Activated T-helper 17 cell treated with anti-CD3 and anti-CD28 coated beads, Interleukin-2, amount 50 U/mL, for 72 hours (primary cell): ENCODE measurements around the gene IFNLR1. TPM values are rescaled to one million over a fixed set of nuclear protein-coding genes. Genes with fewer than 3 reads are reported as not detected.

Source experiments
- ATAC-seq: fragments of 150-1000 bp; cut with Tn5 transposase; replicated peaks from 2 replicates; pipeline ENCODE4 v1.10.0; 2021; ENCODE audit warnings: mild to moderate bottlenecking, moderate library complexity
- H3K27ac Mint-ChIP-seq: one replicate; pipeline ENCODE4 v1.8.0; 2022; ENCODE audit warnings: mixed read lengths
- H3K27me3 Mint-ChIP-seq: one replicate; pipeline ENCODE4 v1.8.0; 2022; ENCODE audit warnings: mixed read lengths
- H3K36me3 Mint-ChIP-seq: one replicate; pipeline ENCODE4 v1.8.0; 2022; ENCODE audit warnings: low read depth, mild to moderate bottlenecking, mixed read lengths
- H3K4me1 Mint-ChIP-seq: one replicate; pipeline ENCODE4 v1.8.0; 2022; ENCODE audit warnings: mixed read lengths
- H3K4me3 Mint-ChIP-seq: one replicate; pipeline ENCODE4 v1.8.0; 2022; ENCODE audit warnings: mild to moderate bottlenecking, mixed read lengths
- H3K9me3 Mint-ChIP-seq: one replicate; pipeline ENCODE4 v1.8.0; 2022; ENCODE audit warnings: mixed read lengths
- total RNA-seq, 2 donors: library from RNA; stranded (reverse); gene quantifications; one replicate each; pipeline ENCODE4 v1.2.3, GENCODE V29; 2022

IFNLR1 gene
- total RNA-seq, 2 donors from 2014 or later: 1.6 to 9.2 TPM

DNA sequence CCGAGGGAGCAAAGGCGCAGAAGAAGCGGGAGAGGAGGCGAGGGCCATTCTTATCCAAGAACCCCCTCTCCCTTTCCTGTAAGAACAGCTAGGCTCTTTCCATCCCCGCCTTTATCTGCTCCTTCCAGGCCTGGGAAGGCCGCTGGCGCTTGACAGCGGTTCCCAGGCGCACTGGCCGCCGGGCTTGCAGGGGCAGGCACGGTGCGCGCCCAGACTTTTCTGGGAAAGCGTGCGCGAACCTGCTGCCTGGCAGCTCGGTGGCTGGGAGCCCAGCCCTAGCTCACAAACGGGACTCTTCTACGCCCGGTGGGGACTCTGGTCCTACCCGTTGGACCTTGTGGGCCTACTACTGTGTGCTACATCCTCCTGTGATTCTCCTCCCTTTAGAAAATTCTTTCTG is 8.8 kb upstream of the IFNLR1 start:
- Mint-ChIP-seq H3K4me3 (no peak overlapping the region), H3K27ac (no peak overlapping the region), H3K36me3 (no peaks in the 10 kb centered on the region), H3K4me1 (peaks cover 29% of the 10 kb centered on the region), H3K27me3 (no peaks in the 10 kb centered on the region), H3K9me3 (no peaks in the 10 kb centered on the region)
- ATAC-seq: no peak

DNA sequence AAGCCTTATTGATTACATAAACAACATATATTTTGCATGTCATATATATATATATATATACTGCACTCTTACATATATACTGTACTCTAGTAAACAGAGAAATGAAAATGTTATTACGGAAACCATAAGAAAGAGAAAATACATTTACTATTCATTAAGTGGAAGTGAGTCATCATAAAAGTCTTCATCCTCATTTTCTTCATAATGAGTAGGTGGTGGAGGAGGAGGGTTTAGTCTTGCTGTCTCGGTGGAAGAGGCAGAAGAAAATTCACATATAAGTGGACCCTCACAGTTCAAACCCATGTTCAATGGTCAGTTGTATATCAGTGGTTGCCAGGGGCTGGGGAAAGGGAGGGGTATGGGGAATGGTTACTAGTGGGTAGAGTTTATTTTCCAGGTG is 8.0 kb upstream of the IFNLR1 start:
- Mint-ChIP-seq H3K27me3 (no peaks in the 10 kb centered on the region), H3K9me3 (no peaks in the 10 kb centered on the region), H3K27ac (no peak overlapping the region), H3K36me3 (no peaks in the 10 kb centered on the region), H3K4me3 (peak overlapping the region; percentile 27), H3K4me1 (peaks cover 32% of the 10 kb centered on the region)
- ATAC-seq: peak; percentile 8

GRCh38 chr1:24193046-24193445 is 6.0 kb upstream of the IFNLR1 start:
- Mint-ChIP-seq H3K4me1 (peaks cover 44% of the 10 kb centered on the region), H3K4me3 (peak overlapping the region; percentile 49), H3K27ac (peak overlapping the region; percentile 72), H3K9me3 (no peaks in the 10 kb centered on the region), H3K36me3 (no peaks in the 10 kb centered on the region), H3K27me3 (no peaks in the 10 kb centered on the region)
- no peak for ATAC-seq

GRCh38 chr1:24191860-24192259 is 4.8 kb upstream of the IFNLR1 start:
- peak overlapping the region; percentile 49 for H3K4me3 Mint-ChIP-seq

DNA sequence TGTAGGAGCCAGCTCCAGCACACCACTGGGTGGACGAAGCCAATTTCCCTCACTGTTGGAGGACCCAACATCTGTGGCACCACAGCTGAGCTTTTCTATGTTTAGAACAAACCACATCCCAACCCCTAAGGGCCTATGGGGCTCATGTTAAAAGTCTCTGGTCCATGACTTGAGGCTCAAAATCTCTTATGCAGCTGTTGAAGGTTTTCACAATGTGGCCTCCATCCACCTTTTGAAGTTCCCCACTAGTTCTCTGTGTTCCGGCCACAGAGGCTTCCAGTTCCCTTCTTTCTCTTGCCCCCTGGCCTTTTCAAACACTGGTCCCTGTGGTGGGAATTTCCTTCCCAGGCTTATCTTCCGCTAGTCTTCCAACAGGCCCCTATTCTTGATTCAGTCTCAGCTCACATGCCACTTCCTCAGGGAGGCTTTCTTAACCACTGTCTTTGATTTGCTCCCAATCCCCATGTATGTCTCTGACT is 3.9 kb upstream of the IFNLR1 start:
- Mint-ChIP-seq H3K9me3 (no peaks in the 10 kb centered on the region), H3K27ac (peak overlapping the region; percentile 72), H3K4me3 (peak overlapping the region; percentile 49), H3K4me1 (peaks cover 44% of the 10 kb centered on the region), H3K27me3 (no peaks in the 10 kb centered on the region), H3K36me3 (no peaks in the 10 kb centered on the region)
- no peak for ATAC-seq

More at GRCh38 chr1:24191860-24192259, 4.8 kb upstream of the IFNLR1 start:
- peak; percentile 90 for ATAC-seq
- Mint-ChIP-seq H3K27me3 (no peaks in the 10 kb centered on the region), H3K27ac (peak overlapping the region; percentile 72), H3K4me1 (peaks cover 44% of the 10 kb centered on the region), H3K36me3 (no peaks in the 10 kb centered on the region), H3K9me3 (no peaks in the 10 kb centered on the region)

- Mint-ChIP-seq H3K9me3 (no peaks in the 10 kb centered on the region), H3K27me3 (no peaks in the 10 kb centered on the region), H3K36me3 (no peaks in the 10 kb centered on the region), H3K27ac (no peak overlapping the region), H3K4me3 (peak overlapping the region; percentile 49), H3K4me1 (peaks cover 33% of the 10 kb centered on the region)
- no peak for ATAC-seq
Measured at GRCh38 chr1:24189528-24189927, 2.4 kb upstream of the IFNLR1 start.

DNA sequence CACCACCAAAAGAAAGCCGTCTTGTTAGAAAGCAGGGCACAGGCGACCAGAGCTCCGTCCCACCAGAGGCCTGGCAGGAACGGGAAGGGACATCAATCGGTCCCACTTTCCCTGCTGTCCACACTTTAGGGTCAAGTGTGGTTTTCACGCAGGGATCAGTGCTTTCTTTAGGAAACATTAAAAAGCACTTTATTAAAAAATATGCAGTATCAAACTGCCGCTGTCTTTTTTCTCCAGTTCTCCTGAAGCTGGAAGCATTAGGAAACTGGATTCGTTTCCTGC is 437 bp downstream of the IFNLR1 start:
- Mint-ChIP-seq H3K9me3 (no peaks in the 10 kb centered on the region), H3K4me3 (peak overlapping the region; percentile 83), H3K27ac (peak overlapping the region; percentile 54), H3K4me1 (peaks cover 27% of the 10 kb centered on the region), H3K36me3 (no peaks in the 10 kb centered on the region), H3K27me3 (no peaks in the 10 kb centered on the region)
- no peak for ATAC-seq

- Mint-ChIP-seq H3K27ac (peak overlapping the region; percentile 54), H3K9me3 (no peaks in the 10 kb centered on the region), H3K4me3 (peak overlapping the region; percentile 83), H3K4me1 (peaks cover 22% of the 10 kb centered on the region), H3K27me3 (no peaks in the 10 kb centered on the region), H3K36me3 (no peaks in the 10 kb centered on the region)
- ATAC-seq: no peak
Measured at GRCh38 chr1:24186031-24186710, 918 bp downstream of the IFNLR1 start.

- no peaks in the 10 kb centered on the region for H3K36me3 Mint-ChIP-seq
- H3K4me1 Mint-ChIP-seq: peaks cover 15% of the 10 kb centered on the region
- H3K9me3 Mint-ChIP-seq: no peaks in the 10 kb centered on the region
- no peak overlapping the region for H3K4me3 Mint-ChIP-seq
- no peaks in the 10 kb centered on the region for H3K27me3 Mint-ChIP-seq
- H3K27ac Mint-ChIP-seq: no peak overlapping the region
- ATAC-seq: no peak
Measured at GRCh38 chr1:24185076-24185475, 2.0 kb downstream of the IFNLR1 start.

GRCh38 chr1:24182061-24182460 is 5.0 kb downstream of the IFNLR1 start:
- no peaks in the 10 kb centered on the region for H3K9me3 Mint-ChIP-seq

GRCh38 chr1:24181619-24182018 is 5.5 kb downstream of the IFNLR1 start:
- ATAC-seq: no peak
- H3K4me1 Mint-ChIP-seq: peaks cover 6% of the 10 kb centered on the region
- no peaks in the 10 kb centered on the region for H3K9me3 Mint-ChIP-seq
- H3K36me3 Mint-ChIP-seq: no peaks in the 10 kb centered on the region
- no peaks in the 10 kb centered on the region for H3K27me3 Mint-ChIP-seq
- H3K27ac Mint-ChIP-seq: no peak overlapping the region
- no peak overlapping the region for H3K4me3 Mint-ChIP-seq

More at GRCh38 chr1:24182061-24182460, 5.0 kb downstream of the IFNLR1 start:
- H3K27ac Mint-ChIP-seq: no peak overlapping the region
- peaks cover 5% of the 10 kb centered on the region for H3K4me1 Mint-ChIP-seq
- no peaks in the 10 kb centered on the region for H3K36me3 Mint-ChIP-seq
- no peaks in the 10 kb centered on the region for H3K27me3 Mint-ChIP-seq
- no peak for ATAC-seq
- no peak overlapping the region for H3K4me3 Mint-ChIP-seq

- Mint-ChIP-seq H3K36me3 (no peaks in the 10 kb centered on the region), H3K27ac (no peak overlapping the region), H3K4me1 (peaks cover 9% of the 10 kb centered on the region), H3K9me3 (no peaks in the 10 kb centered on the region), H3K4me3 (no peak overlapping the region), H3K27me3 (no peaks in the 10 kb centered on the region)
- ATAC-seq: no peak
Measured at GRCh38 chr1:24180676-24181075, 6.4 kb downstream of the IFNLR1 start.

- Mint-ChIP-seq H3K4me1 (peaks cover 9% of the 10 kb centered on the region), H3K36me3 (no peaks in the 10 kb centered on the region), H3K9me3 (no peaks in the 10 kb centered on the region), H3K4me3 (no peak overlapping the region), H3K27ac (no peak overlapping the region), H3K27me3 (peaks cover 4% of the 10 kb centered on the region)
- ATAC-seq: no peak
Measured at GRCh38 chr1:24179251-24179840, 7.7 kb downstream of the IFNLR1 start.

GRCh38 chr1:24178407-24178806 is 8.7 kb downstream of the IFNLR1 start:
- Mint-ChIP-seq H3K36me3 (no peaks in the 10 kb centered on the region), H3K27ac (no peak overlapping the region), H3K4me3 (no peak overlapping the region), H3K4me1 (peaks cover 5% of the 10 kb centered on the region), H3K9me3 (no peaks in the 10 kb centered on the region), H3K27me3 (peaks cover 4% of the 10 kb centered on the region)
- ATAC-seq: no peak

- no peaks in the 10 kb centered on the region for H3K36me3 Mint-ChIP-seq
- peaks cover 5% of the 10 kb centered on the region for H3K4me1 Mint-ChIP-seq
- ATAC-seq: no peak
- no peaks in the 10 kb centered on the region for H3K9me3 Mint-ChIP-seq
- H3K4me3 Mint-ChIP-seq: no peak overlapping the region
- peaks cover 4% of the 10 kb centered on the region for H3K27me3 Mint-ChIP-seq
- H3K27ac Mint-ChIP-seq: no peak overlapping the region
Measured at GRCh38 chr1:24177161-24177560, 9.9 kb downstream of the IFNLR1 start.
